Activated CD4-positive, alpha-beta T cell treated with anti-CD3 and anti-CD28 coated beads, Interleukin-2, amount 50 U/mL, for 1 hour (primary cell): ENCODE measurements around the gene SPECC1L.

ENCODE experiments used
- DNase-seq: peaks from one replicate; pipeline ENCODE4 v3.0.0-alpha.2; 2020

The SPECC1L gene

DNA sequence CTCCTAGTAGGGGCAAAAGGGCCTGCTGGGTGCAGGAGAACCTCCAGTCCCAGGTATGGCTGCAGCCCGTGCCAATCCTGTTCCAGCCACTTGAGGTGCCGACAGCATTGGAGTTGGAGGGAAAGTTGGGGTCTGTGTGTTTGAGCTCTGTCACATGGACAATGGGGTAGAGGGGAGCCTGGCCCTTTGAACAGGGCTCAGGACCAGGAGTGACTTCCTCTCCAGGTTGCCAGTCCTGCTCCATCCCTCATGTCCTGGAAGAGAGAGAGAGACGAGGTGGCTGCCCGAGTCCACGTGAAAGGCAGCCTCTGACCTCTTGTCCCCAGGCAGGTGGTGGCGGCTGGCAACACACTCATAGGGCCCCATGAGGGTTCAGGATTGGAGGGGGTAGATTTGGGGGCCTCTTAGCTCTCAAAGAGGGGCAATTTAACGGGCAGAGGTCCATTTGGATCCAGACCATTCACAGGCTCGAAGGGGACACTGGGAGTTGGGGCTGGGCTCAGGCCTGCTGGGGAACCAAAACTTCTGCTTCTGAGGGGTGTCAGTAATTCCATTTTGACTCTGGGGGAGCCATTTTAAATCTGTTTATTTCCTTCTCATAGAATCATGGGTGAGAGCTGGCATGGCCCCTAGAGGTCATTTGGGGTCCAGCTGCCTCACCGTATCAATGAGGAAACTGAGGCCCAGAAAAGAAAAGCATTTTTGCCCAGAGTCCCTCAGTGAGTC, 160.8 kb downstream of the SPECC1L start:
- DNase-seq = no peak

DNA sequence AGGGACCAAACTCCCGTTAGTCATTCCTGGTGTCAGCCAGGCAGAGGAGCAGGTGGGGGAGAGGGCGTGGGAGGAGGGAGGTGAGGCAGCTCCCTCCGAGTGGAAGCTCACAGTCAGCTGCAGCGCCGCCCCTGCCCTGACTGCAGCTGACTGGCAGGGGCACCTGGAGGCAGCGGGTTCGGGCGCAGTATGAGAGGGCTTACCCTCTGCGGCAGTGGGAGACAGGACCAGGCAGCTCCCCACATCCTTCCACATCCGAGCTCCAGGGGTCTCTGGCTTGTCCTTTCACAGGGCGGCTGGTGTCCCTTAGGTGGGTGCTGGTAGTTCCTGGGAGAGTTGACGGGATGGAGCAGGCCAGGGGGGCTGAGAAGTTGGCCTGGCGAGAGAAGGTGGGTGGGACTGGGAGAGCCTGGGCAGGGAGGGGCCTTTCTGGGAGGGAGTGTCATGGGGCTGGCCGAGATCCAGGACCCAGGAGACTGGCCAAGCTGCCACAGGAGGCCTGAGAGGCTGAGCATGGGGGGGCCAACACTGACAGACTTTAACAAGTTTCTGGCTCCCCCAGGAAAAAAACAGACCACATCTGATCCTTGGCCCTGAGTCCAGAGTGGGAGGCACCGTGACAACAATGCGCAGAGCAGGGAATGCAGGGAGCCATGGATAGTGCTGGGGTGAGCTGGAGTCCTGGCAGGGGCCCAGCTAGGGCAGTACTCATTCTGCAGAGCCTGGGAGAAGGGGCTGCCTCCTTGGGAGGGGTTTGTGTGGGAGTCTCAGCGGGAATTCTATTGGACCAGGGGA, 161.6 kb downstream of the SPECC1L start:
- DNase-seq = no peak

DNA sequence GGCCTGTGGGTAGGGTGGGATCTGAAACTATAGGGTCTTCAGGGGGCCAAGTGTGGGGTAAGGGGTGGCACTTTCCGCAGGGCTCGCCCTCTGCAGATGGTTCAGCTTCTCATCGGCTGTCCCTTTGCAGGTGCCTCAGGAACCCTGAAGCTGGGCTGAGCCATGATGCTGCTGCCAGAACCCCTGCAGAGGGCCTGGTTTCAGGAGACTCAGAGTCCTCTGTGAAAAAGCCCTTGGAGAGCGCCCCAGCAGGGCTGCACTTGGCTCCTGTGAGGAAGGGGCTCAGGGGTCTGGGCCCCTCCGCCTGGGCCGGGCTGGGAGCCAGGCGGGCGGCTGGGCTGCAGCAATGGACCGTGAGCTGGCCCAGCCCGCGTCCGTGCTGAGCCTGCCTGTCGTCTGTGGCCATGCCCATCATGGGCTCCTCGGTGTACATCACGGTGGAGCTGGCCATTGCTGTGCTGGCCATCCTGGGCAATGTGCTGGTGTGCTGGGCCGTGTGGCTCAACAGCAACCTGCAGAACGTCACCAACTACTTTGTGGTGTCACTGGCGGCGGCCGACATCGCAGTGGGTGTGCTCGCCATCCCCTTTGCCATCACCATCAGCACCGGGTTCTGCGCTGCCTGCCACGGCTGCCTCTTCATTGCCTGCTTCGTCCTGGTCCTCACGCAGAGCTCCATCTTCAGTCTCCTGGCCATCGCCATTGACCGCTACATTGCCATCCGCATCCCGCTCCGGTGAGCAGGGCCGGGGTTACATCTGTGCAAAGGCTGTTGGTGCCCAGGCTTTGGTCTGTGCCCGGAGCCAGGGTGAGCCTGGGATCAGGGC, 162.6 kb downstream of the SPECC1L start:
- no peak for DNase-seq

DNA sequence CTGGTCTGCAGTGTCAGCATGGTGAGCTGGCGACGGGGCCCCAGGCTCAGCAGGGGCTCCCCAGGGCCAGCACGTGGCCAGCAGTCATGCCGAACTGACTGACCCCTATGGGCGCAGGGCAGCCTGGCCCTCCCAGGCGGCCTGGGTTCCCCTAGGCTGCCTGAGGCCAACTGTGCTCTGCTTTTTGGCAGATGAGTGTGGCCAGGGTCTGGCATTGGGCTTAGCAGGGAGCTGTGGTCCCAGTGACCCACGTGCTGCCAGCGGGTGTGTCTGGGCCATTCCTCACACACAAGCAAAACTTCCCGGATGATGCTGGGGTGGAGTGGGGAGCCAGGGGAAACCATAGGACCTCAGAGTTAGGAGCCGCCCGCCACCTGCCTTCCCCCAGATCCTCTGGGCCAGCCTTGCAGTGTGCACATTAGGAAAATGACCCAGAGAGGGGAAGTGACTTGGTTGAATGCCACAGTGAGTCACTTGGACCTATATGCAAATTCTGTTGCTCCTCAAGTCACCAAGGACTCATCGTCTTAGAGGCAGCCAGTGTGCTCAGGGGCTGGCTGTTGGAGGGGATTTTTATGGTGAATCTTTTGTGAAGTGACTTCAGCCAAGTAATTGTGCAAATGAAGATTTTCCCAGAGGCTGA, 163.3 kb downstream of the SPECC1L start:
- peak; percentile 26 for DNase-seq

DNA sequence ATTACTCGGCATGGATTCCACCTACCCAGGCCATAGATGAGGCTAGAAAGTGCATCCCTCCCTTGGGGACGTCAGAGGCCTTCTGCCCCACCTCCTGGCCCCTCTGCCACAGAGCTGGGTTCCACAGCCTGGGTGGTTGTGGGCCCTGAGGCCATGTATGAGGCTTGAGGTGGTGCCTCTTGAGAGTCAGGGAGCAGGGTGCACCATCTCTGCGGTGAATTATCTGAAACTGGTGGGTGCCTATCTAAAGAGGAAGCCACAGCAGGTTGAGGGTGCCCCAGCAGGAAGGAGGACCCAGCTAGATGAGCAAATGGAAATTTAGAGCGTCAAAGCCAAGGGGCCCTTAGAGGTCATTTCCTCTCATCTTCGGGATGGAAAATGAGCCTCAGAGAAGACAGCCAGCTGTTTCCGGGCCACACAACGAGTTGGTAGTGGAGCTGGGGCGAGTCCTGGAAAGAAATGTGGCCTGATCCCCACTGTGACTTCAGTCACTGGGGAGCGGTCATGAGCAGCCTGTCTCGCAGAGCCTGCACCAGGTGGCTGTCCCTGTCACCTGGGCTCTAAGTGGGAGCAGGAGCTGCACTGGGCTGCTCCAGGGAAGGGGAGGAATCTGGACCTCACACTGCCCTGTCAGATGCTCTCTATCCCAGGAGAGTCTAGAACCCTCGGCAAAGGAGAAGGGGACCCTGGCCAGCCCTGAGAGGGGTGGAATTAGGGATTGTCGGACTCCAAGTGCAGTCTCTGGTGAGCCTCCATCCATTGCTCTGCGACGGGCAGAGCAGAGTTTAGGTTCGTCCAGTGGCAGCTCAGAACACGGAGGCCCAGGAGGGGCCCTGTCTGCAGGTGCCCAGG, 164.1 kb downstream of the SPECC1L start:
- DNase-seq = peak; percentile 70

DNA sequence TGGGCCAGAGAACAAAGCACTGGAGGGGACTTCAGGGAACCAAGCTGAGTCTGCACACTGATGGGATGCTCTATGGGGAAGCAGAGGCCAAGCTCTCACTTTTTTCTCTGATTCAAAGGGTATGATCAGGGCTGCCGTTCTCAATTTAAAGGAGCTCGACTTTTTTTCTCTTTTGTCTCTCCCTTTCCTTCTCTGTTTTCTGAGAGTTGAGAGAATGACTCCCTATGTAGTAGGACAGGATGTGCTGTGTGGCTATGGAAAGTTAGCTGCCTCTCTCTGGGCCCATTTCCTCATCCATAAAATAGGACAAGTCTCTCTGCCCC, 164.7 kb downstream of the SPECC1L start:
- DNase-seq = no peak

DNA sequence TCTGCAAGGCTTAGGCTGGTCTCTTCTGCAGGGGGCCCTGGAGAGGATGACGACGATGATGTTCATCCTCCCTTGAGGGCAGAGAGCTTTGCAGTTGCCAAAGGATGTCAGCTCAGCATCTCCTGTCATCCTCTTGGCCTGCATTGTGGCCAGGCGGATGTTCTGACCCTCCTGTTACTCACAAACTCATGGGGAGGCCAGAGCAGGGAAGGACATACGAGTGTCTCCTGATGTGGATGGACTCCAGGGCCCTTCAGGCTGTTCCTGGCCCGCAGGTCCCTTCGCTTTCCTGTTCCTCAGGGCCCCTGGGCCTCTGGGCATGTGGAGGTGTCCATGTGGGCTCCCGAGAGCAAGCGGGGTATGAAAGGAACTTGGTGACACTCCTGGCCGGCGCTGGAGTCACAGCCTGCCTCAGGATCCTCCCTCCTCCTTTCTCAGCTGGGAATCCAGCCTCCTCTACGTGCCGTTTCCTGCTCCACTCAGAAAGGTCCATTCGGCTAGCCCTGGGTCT, 165.3 kb downstream of the SPECC1L start:
- no peak for DNase-seq

DNA sequence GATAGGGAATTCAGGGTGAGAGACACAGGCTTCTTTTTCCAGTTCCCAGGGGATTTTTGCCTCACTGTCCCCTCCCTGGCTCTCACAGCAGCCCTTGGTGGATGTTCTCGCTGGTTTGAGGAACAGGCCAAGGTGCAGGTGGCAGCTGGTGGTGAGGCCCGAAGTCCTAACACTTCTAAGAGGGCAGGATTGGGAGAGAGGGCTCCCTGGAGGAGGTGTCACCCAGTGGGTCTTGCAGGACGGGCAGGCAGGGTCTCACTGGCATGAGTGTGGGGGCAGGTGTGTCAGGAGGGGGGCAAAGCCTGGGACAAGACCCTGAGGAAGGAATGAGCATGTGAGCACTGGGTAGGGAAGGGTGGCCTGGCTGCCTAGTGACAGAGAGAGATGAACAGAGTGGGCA, 165.9 kb downstream of the SPECC1L start:
- DNase-seq = no peak

DNA sequence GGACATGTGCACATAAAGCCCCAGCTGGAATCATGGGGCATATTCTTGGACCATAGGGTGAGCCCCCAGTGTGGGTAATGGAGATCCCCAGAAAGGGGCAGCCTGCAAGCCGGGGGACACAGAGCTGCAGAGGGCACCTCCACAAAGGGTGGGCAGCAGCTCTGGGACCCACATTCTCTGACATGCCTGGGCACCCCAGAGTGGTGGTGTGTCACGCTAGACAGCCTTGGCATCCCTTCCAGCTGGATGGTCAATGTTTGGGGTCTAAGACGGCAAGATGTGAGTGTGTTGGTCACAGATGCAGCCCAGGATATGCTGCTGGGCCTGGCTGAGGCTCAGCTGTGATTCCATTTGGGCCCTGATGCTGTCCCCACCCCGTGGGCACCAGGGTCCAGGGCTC, 166.5 kb downstream of the SPECC1L start:
- DNase-seq = no peak

DNA sequence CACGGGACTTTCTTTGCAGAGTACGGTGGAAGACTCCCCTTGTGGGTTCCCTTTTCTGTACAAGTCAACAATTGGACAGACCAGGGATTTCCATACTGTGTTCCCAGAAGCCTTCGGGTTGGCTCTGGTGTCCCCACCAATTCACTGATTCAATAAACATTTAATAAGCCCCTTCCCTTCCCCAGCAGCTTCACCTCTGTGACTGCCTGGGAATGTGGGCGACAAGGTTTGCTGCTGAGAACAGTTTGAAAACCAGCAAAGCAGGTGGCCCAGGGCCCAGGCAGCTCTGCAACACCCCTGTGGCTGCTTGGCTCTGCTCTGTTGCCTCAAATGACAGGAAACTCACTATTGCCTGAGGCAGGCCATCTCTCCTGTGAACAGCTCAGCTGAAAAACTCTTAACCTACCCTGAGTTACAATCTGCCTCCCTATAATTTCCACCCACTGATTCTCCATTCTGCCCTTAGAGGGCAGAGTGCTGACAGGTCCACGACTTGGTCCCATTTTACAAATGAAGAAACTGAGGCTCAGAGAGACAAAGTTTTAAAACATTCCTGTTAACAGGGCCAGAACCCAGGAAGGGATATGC, 167.2 kb downstream of the SPECC1L start:
- no peak for DNase-seq

DNA sequence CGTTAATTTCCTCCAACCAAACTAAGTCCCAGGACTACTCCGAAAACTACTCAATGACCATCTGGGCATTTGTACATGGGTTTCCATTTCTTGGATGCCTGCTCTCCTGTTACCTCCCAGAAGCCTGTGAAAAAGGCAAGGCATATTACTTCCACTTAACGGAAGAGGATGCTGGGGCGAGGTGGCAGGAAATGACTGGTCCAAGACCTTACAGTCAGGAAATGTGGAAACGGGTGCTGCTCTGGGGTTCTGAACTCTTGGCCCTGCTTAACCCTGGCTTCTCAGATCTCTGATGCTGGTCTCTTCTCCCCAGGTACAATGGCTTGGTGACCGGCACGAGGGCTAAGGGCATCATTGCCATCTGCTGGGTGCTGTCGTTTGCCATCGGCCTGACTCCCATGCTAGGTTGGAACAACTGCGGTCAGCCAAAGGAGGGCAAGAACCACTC, 169.7 kb downstream of the SPECC1L start:
- DNase-seq = no peak

DNA sequence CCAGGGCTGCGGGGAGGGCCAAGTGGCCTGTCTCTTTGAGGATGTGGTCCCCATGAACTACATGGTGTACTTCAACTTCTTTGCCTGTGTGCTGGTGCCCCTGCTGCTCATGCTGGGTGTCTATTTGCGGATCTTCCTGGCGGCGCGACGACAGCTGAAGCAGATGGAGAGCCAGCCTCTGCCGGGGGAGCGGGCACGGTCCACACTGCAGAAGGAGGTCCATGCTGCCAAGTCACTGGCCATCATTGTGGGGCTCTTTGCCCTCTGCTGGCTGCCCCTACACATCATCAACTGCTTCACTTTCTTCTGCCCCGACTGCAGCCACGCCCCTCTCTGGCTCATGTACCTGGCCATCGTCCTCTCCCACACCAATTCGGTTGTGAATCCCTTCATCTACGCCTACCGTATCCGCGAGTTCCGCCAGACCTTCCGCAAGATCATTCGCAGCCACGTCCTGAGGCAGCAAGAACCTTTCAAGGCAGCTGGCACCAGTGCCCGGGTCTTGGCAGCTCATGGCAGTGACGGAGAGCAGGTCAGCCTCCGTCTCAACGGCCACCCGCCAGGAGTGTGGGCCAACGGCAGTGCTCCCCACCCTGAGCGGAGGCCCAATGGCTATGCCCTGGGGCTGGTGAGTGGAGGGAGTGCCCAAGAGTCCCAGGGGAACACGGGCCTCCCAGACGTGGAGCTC, 170.2 kb downstream of the SPECC1L start:
- no peak for DNase-seq

DNA sequence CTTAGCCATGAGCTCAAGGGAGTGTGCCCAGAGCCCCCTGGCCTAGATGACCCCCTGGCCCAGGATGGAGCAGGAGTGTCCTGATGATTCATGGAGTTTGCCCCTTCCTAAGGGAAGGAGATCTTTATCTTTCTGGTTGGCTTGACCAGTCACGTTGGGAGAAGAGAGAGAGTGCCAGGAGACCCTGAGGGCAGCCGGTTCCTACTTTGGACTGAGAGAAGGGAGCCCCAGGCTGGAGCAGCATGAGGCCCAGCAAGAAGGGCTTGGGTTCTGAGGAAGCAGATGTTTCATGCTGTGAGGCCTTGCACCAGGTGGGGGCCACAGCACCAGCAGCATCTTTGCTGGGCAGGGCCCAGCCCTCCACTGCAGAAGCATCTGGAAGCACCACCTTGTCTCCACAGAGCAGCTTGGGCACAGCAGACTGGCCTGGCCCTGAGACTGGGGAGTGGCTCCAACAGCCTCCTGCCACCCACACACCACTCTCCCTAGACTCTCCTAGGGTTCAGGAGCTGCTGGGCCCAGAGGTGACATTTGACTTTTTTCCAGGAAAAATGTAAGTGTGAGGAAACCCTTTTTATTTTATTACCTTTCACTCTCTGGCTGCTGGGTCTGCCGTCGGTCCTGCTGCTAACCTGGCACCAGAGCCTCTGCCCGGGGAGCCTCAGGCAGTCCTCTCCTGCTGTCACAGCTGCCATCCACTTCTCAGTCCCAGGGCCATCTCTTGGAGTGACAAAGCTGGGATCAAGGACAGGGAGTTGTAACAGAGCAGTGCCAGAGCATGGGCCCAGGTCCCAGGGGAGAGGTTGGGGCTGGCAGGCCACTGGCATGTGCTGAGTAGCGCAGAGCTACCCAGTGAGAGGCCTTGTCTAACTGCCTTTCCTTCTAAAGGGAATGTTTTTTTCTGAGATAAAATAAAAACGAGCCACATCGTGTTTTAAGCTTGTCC, 171.0 kb downstream of the SPECC1L start:
- no peak for DNase-seq

DNA sequence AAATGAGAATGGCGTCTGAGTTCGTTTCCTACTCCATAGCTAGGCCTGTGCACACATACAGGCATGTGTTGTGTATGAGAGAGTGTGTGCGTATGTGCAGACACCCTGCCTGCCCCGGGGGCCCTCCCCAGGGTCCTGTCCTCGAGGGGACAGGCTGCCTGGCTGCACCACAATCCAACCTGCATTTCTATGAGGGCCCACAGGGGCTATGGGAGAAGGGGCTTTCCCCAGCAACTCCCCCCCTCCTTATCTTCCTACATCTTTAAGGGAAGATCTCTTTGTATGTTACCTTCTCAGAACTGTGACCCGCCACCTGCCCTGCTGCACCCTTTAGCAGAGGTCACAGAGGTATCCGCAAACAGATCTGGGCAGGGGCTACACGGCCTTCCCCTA, 171.7 kb downstream of the SPECC1L start:
- no peak for DNase-seq

DNA sequence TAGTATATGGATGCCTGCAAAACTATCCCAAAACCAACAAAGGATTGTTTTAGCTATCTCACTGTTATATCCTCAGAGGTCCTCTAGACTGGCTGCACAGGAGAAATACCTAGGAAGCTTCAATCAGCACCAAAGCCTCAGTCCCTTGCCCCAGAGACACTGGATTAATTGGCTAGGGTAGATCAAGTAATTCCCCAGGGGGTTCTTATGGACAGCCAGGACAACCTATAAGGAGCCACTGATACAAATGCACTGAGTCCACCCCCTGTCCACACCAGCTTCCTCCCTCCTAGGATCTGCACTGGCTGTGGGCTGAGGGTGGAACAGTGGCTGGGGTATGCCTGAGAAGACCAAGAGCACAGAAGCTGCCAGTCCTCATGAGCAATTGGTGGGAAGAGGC, 173.0 kb downstream of the SPECC1L start:
- DNase-seq = no peak

DNA sequence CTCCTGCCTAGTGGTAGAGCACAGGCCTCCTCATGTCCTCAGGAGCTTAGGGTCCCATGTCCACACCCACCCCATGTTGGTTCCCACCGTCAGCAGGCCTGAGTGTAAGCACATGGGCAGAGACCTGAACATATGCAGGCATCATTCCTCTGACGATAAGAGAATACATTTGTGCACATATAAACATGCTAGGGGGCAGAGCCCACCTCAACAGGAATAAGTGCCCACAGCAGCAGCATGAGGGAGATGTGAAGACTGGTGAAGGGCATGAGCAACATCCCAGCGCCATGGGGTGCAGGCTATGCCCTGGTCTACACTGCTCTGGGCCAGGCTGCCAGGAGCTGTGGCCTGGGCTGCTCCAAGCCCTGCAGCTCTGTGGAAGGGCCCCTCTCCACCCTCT, 173.6 kb downstream of the SPECC1L start:
- DNase-seq = no peak

DNA sequence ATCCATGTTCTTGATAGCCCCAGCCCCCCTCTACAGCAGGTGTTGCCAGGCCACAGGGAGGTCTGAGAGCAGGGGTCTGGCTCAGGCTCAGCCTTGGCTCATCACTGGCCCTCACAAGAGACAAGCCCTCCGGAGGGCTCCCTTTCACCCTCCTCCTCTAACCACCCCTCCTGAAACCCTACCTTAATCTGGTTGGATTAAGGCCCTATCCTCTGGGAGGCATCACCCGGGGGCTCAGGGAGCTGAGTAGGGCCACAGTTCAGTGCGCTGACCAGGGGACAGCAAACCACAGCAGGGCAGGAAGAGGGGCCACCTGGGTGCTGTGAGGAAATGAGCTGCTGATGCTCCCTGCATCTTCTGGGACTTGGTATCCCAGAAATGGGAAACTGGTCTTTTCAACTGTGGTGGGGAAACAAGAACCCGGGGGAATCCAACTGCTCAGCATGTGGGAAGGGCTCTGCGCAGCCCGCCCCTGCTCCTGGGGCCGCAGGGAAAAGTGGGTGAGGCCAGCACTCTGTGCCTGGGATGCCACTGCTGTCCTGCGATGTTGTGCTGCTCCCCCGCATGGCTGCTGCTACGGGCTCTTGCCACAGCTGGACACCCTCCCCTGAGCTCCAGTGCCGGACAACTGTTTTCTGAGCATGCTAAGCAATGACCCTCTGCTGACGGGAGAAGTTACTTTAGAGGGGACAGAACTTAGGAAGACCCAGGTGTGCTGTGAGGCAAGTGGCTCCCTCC, 174.3 kb downstream of the SPECC1L start:
- no peak for DNase-seq

DNA sequence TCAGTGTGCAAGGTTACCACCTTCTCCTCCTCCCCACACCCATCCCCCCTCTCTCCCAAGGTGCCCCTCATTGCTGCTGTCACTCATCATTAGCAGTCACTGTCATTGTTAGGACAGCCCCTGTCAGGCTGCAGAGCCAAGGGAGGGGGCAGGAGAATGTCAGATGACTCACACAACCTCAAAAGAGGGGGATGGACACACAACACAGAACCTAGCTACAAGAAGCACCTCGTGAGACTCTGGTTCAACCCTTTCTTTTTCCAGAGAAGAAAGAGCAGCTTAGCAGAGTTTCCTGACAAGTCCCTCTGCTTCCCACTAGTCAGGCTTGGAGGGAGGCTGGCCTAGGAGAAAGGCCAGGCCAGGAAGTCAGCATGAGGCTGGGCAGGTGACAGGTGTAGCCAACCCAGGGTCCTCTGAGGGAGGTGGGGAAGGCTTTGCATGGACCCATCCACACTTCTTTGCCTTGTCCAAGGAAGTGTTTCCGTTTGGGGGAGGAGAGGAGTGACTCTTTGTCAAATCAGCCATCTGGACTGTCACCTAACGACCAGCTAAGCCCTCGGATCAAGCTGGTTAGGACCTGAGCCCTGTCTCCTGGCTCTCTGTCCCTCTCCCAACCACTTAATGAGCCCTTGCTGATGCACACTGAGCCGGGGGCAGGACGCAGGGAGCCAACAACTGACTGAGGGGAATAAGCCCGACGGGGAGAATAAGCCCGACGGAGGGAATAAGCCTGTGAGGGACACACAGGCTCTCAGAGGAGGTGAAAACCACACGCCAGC, 175.0 kb downstream of the SPECC1L start:
- DNase-seq = no peak
